ENCODE data around the gene CSF3R.
"Not testable (repeated sequence)": the region's sequence is repeated elsewhere in the genome, so short reads cannot be mapped to it uniquely, and the experiment has no call there.

The CSF3R gene

GRCh38 chr1:36481091-36481490, 1.6 kb downstream of the CSF3R start:
- no peak for DNase-seq

DNA sequence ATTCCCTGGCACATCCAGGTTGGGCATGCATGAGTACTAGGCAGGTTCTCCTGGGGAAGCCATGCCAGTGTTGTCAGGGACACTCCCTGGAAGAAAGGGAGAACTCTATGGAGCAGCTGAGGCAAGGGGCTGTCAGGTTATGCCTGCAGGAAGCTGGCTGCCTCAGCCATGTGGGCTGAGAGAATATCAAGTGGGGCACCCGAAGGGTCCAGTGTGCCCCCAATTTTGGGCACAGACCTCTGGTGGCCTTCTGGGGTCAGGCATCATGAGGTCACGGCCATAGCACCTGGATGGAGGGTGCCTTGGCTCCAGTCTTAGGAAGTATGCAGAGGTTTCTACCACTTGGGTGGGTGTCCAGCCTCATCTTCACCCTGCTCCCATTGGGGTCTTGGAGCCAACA, 2.6 kb downstream of the CSF3R start:
- DNase-seq: no peak

DNA sequence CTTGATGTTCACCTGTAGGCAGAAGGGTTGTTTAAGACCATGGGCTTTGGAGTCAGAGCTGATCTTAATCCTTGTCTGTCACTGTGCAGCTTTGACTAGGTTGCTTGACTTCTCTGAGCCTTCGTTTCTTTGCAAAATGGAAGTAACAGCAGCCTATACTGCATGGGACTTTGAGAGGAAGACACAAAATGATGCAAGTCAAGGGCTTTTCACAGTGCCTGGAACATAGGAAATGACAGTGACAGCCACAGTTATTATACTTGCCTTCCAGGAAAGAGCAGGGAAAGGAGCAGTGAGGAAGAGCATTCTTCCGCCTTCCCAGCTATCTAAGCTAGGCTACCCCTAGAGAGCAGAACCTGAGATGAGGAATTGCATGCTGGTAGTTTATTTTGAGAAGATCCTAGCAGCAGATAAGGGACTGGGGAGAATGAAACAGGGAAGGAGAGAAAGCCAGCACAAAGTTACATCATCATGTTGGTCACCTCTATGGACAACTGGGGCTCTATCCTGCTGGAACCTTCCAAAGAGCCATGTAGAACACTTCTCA, 3.1 kb downstream of the CSF3R start:
- no peak for DNase-seq

- DNase-seq: not testable (repeated sequence)
These were observed 5.1 kb downstream of the CSF3R start for GRCh38 chr1:36477615-36478014.

GRCh38 chr1:36476945-36477344, 5.8 kb downstream of the CSF3R start:
- no peak for DNase-seq

DNA sequence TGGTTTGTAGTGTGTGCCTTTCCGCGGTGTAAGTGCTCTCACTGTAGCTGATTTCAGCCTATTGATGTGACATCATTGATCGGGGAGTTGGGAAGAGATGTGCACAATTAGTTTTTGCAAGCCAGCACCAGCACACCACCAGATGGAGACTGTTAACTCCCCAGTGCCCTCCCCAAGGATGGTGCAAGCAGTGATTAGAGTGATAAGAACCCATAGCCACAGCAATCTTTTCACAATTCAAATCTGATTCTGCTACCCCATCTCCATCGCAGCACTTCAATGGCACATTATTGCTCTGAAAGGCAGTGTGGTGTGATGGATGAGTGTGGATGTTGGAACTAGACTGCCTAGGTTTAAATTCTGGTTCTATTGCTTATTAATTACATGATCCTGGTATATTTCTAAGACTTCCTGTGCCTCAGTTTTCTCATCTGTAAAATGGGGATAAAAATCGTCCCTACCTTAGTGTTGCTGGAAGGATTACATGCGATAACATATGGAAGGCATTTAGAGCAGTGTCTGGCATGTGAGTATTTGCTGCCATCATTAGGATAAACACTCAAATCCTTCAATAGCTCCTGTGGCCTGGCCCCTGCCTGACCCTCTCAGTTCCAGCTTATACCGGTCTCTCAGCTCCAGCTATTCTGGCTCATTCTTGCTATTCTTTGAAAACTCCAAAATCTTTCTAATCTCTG, 6.7 kb downstream of the CSF3R start:
- no peak for DNase-seq

- DNase-seq: no peak
These were observed 7.4 kb downstream of the CSF3R start for GRCh38 chr1:36475341-36475740.

DNA sequence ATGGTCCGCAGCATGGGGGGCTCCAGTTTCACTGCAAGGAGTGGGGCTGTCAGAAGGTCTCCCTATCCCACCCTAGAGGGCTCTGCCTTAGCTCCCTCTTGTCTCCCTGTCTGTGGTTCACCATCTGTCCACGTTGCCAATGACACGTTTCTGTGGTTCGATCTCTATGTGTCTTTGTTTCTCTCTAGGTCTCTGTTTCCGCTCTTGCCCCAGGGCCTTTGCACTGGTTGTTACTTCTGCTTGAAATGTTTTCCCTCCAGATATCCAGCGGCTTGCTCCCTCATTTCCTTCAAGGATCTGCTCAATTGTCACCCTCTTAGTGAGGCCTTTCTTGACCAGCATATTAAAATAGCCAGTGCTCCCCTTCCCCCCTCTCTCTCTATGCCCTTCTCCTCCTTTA, 10.1 kb downstream of the CSF3R start:
- no peak for DNase-seq

GRCh38 chr1:36471830-36472641, 10.7 kb downstream of the CSF3R start:
- DNase-seq: no peak

- no peak for DNase-seq
These were observed 13.6 kb downstream of the CSF3R start for GRCh38 chr1:36469163-36469562.

DNA sequence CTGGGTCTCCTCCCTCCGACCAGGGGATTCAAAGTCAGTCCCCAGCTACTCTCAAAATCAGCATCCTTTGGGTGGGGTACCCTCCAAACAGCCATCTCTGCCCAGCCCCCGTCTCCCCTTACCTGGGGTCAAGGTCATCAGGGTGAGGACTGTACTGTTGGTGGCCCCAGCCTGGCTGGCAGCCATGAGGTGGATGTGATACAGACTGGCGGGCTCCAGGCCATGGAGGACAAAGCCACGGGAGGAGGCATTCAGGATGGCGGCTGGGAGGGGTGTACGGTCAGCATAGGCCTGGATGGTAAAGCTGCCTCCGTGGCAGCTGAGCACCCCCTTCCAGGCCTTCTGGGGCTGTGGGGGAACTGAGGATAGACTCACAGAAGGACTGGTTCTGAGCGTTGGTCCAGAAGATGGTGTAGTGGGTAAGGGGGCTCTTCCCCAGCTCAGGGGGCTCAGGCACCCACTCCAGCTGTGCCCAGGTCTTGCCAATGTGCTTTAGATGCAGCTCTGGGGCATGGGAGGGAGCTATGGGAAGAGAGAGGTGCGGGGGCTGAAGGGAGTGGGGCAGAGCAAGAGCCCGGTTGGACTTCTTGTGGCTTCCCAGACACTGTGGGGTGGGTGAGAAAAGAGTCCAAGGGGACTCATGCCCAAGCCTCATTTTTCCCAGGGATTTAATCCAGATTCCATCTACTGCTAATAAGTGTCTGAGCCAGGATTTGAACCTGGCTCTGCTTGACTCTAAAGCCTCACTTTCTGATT, 14.8 kb downstream of the CSF3R start:
- DNase-seq: no peak

DNA sequence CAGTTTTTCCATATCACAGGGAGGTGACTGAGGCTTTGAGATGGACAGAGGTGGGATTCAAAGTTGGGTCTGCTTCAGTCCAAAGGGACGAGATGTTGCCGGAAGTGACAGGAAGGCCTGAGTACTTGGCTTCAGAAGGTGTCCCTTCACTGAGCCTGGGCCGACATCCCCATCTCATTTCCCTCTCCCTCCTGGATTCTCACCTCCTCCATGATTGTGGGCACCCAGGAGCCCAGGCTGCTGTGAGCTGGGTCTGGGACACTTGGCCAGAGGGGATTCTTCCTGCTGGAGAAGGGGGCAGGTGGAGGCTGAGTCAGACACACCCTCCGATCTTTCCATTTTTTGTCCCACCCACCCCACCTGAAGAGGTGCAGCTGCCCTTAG, 15.7 kb downstream of the CSF3R start:
- DNase-seq: no peak

DNA sequence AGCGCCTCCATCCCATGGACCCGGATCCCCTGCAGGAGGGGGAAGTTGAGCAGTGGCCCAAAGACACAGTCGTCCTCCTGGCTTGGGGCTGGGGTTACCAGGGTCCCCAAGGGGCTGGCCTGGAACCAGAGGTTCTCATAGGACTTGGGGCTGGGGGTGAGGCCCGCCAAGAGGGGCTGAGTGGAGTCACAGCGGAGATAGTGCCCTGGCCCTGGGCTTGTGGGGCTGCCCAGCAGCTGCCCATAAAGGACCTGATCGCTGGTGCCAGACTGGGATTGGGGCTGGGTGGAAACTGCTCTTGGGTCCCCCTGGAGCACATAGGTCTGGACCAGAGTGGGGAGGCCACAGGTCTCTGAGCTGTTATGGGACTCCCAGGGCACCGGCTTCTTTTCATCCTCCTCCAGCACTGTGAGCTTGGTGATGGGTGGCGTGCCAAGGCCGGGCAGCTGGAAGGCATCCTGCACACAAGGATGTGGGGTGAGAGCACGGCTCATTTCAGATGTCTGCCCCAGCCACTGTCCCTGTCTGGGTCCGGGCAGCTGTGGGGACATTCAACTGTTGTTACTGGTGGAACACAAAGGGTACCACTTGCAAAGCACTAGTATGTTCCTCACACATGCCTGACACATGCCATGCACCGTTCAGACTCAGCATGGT, 16.2 kb downstream of the CSF3R start:
- DNase-seq: no peak

DNA sequence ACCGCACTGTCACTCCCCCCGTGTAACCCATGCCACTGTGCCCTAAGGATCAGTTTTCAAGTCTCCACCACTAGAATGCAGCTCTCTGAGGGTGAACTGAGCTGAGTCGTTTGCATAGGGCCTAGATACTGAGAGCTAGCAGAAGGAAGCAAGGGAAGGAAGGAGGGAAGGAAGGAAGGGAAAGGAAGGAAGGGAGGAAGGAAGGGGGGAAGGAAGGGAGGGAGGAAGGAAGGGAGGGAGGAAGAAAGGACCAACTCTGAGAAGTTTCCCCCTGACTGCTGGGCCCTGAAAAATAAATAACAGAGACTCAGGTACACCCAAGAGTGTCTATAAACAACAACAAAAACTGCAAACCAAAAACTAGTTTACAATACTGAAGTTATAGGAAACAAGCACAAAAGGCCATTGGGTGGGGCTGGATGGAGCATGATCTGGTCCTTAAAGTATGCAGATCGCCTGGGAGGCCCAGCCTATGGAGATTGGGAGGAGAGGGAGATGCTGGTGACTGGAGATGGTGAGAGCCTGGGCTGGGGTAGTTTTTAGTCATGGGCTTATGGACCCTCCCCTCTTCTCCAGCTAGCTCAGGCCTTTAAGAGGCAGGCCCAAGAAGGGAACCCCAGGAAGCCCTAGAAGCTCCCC, 16.9 kb downstream of the CSF3R start:
- peak; percentile 54 for DNase-seq

- DNase-seq: no peak
These were observed 17.9 kb downstream of the CSF3R start for GRCh38 chr1:36464605-36465393.

- DNase-seq: peak; percentile 95
These were observed 18.7 kb downstream of the CSF3R start, which contains the start of gene MRPS15 for GRCh38 chr1:36463803-36464604. MRPS15 (minus strand) TSS chr1:36464384; CDS start chr1:36464275, 109 bp downstream.

GRCh38 chr1:36463463-36463802, 19.3 kb downstream of the CSF3R start:
- DNase-seq: no peak

GRCh38 chr1:36458910-36459309, 23.8 kb downstream of the CSF3R start:
- no peak for DNase-seq

GRCh38 chr1:36457691-36458090, 25.0 kb downstream of the CSF3R start:
- DNase-seq: no peak

DNA sequence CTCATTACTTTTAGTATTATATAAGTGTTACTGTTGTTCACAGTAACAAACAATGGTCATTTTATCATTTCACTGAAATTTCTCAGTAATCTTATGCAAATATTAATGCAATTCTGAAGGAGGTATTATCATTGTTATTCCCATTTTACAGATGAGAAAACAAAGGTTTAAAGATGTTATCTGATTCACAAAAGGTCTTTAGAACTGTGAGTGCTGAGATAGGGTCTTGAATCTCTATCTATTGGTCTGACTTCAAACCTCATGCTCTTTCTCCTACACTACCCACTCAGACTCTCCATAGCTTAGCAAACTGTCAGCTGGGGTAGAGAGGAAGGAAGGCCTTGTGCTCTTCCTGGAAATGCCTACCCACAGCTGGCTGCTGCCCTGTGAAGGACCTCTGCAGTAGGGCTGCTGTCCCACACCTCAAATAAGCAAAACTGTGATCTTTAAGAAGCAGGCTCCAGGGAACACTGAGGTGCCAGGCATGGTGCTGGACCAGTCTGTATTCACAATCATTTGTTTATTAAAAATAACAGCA, 26.3 kb downstream of the CSF3R start:
- no peak for DNase-seq

Measured in NCI-H226 (cell line).